ENCODE results near the gene FNBP1.
A peak's percentile ranks its signal among the peaks of the same experiment; 100 is the strongest.
"Not testable (repeated sequence)": the region's sequence is repeated elsewhere in the genome, so short reads cannot be mapped to it uniquely, and the experiment has no call there.

Gene FNBP1

GRCh38 chr9:129996161-129996830, 46.7 kb downstream of the FNBP1 start:
- DNase-seq (ENCODE audit: low spot score), result no peak
- H3K27ac ChIP-seq, result no peak overlapping the region
- TF ChIP-seq CTCF (conservative IDR thresholded peaks at IDR 0.05; ENCODE audit: low read depth), result no peak
- ChIA-PET CTCF (no interaction called here), POLR2A (ENCODE audit: low non-redundant PET) (no interaction called here)

- TF ChIP-seq CTCF (conservative IDR thresholded peaks at IDR 0.05; ENCODE audit: low read depth), result no peak
- ChIA-PET POLR2A (ENCODE audit: low non-redundant PET) (no interaction called here), CTCF (no interaction called here)
- DNase-seq (ENCODE audit: low spot score), result peak; percentile 63
- no peak overlapping the region for H3K27ac ChIP-seq
Observed at GRCh38 chr9:129995409-129996160, 47.4 kb downstream of the FNBP1 start.

- DNase-seq (ENCODE audit: low spot score), result no peak
- H3K27ac ChIP-seq, result no peak overlapping the region
- CTCF ChIA-PET, result no interaction called here
- TF ChIP-seq CTCF (conservative IDR thresholded peaks at IDR 0.05; ENCODE audit: low read depth), result no peak
- POLR2A ChIA-PET (ENCODE audit: low non-redundant PET), result no interaction called here
Observed at GRCh38 chr9:129994882-129995281, 48.1 kb downstream of the FNBP1 start.

- CTCF ChIA-PET, result interaction anchor here (0.6 to 1.0 kb wide), 3 partner anchors 14 to 356 kb away, joined by 3 to 4 read pairs (median 4); no protein-coding TSS in a partner anchor
- H3K27ac ChIP-seq; POLR2A ChIA-PET (ENCODE audit: low non-redundant PET); DNase-seq (ENCODE audit: low spot score): not testable (repeated sequence)
Observed at GRCh38 chr9:129991139-129991538, 51.9 kb downstream of the FNBP1 start.

GRCh38 chr9:129990269-129991010, 52.5 kb downstream of the FNBP1 start:
- POLR2A ChIA-PET (ENCODE audit: low non-redundant PET), result no interaction called here
- CTCF ChIA-PET, result interaction anchor here (0.6 to 1.4 kb wide), 3 partner anchors 15 to 24 kb away, joined by 3 to 4 read pairs (median 4); no protein-coding TSS in a partner anchor
- TF ChIP-seq CTCF (conservative IDR thresholded peaks at IDR 0.05; ENCODE audit: low read depth), result no peak
- DNase-seq (ENCODE audit: low spot score), result no peak
- H3K27ac ChIP-seq, result 0 out of 2 replicates have a peak overlapping the region, but pooled peaks have one; percentile 43

GRCh38 chr9:129989740-129990139, 53.2 kb downstream of the FNBP1 start:
- ChIA-PET CTCF (interaction anchor here (1.4 kb wide), 1 partner anchor 21 kb away, joined by 4 read pairs; no protein-coding TSS in a partner anchor), POLR2A (ENCODE audit: low non-redundant PET) (no interaction called here)
- peak overlapping the region; percentile 43; the same call in 1 of the 2 replicates for H3K27ac ChIP-seq
- no peak for DNase-seq (ENCODE audit: low spot score)
- no peak for TF ChIP-seq CTCF (conservative IDR thresholded peaks at IDR 0.05; ENCODE audit: low read depth)

Measured in RWPE1 (cell line).